ENCODE results near the gene PPP6R2. TPM values are rescaled to one million over a fixed set of nuclear protein-coding genes. Genes with fewer than 3 reads are reported as not detected.

Gene PPP6R2
- total RNA-seq, 6 experiments from 2014 or later: 38.3 to 80.3 (median 54.4) TPM

GRCh38 chr22:50302564-50302963 is 40.6 kb upstream of the PPP6R2 start:
- no CpG with 5 or more reads among the region's 5 CpGs for WGBS (ENCODE audit: insufficient coverage, low coverage, low lambda C conversion rate, missing lambda C conversion rate)
- intact Hi-C loops (cut with DNase I): no loop called here
- H3K4me1 ChIP-seq: peaks cover 0 to 67% (median 31%) of the 10 kb centered on the region in 4 donors
- no peaks in the 10 kb centered on the region for H3K27me3 ChIP-seq
- DNase-seq: no peak
- H3K9me3 ChIP-seq: no peaks in the 10 kb centered on the region
- H3K27ac ChIP-seq: no peak overlapping the region
- H3K36me3 ChIP-seq: no peaks in the 10 kb centered on the region
- no peak overlapping the region for H3K4me3 ChIP-seq
- ATAC-seq: no peak
- TF ChIP-seq POLR2A (IDR thresholded peaks at IDR 0.05): no peak
- no peak for TF ChIP-seq CTCF (IDR thresholded peaks at IDR 0.05)

- no CpG with 5 or more reads among the region's 7 CpGs for WGBS (ENCODE audit: insufficient coverage, low coverage, low lambda C conversion rate, missing lambda C conversion rate)
- DNase-seq (no peak), ATAC-seq (no peak)
- TF ChIP-seq CTCF (IDR thresholded peaks at IDR 0.05) (no peak), POLR2A (IDR thresholded peaks at IDR 0.05) (no peak)
- Histone ChIP-seq H3K27ac (peak overlapping the region in 2 of 3 donors; percentile 40 to 63), H3K4me1 (peaks cover 0 to 65% (median 26%) of the 10 kb centered on the region in 4 donors), H3K27me3 (no peaks in the 10 kb centered on the region), H3K36me3 (no peaks in the 10 kb centered on the region), H3K4me3 (no peak overlapping the region), H3K9me3 (no peaks in the 10 kb centered on the region)
- intact Hi-C loops (cut with DNase I): no loop called here
Measured at GRCh38 chr22:50303515-50303847, 39.6 kb upstream of the PPP6R2 start.

GRCh38 chr22:50303848-50304527 is 39.1 kb upstream of the PPP6R2 start:
- ATAC-seq (peak in 1 of 4 donors; percentile 41), DNase-seq (peak; percentile 70 to 82 (median 77))
- no peaks in the 10 kb centered on the region for H3K36me3 ChIP-seq
- TF ChIP-seq POLR2A (IDR thresholded peaks at IDR 0.05) (no peak), CTCF (IDR thresholded peaks at IDR 0.05) (no peak)
- no peaks in the 10 kb centered on the region for H3K9me3 ChIP-seq
- H3K4me3 ChIP-seq: no peak overlapping the region
- intact Hi-C loops (cut with DNase I): no loop called here
- WGBS (ENCODE audit: insufficient coverage, low coverage, low lambda C conversion rate, missing lambda C conversion rate): 26% methylated on average over 5 of the region's 11 CpGs
- H3K4me1 ChIP-seq: peaks cover 0 to 60% (median 24%) of the 10 kb centered on the region in 4 donors
- peak overlapping the region; percentile 31 to 63 (median 40) for H3K27ac ChIP-seq
- no peaks in the 10 kb centered on the region for H3K27me3 ChIP-seq

- no peaks in the 10 kb centered on the region for H3K27me3 ChIP-seq
- peak overlapping the region; percentile 71 to 91 (median 88) for H3K4me3 ChIP-seq
- TF ChIP-seq POLR2A (IDR thresholded peaks at IDR 0.05) (no peak), CTCF (IDR thresholded peaks at IDR 0.05) (no peak)
- H3K27ac ChIP-seq: peak overlapping the region; percentile 31 to 89 (median 73)
- intact Hi-C loops (cut with DNase I): no loop called here
- WGBS (ENCODE audit: insufficient coverage, low coverage, low lambda C conversion rate, missing lambda C conversion rate): 45% methylated on average over 3 of the region's 22 CpGs
- DNase-seq (no peak), ATAC-seq (peak in 1 of 4 donors; percentile 0)
- no peaks in the 10 kb centered on the region for H3K9me3 ChIP-seq
- no peaks in the 10 kb centered on the region for H3K36me3 ChIP-seq
- peaks cover 0 to 56% (median 24%) of the 10 kb centered on the region in 4 donors for H3K4me1 ChIP-seq
Measured at GRCh38 chr22:50304528-50305392, 38.4 kb upstream of the PPP6R2 start.
